ENCODE data around the gene LIG1.
"Not testable (repeated sequence)": the region's sequence is repeated elsewhere in the genome, so short reads cannot be mapped to it uniquely, and the experiment has no call there.

The LIG1 gene

DNA sequence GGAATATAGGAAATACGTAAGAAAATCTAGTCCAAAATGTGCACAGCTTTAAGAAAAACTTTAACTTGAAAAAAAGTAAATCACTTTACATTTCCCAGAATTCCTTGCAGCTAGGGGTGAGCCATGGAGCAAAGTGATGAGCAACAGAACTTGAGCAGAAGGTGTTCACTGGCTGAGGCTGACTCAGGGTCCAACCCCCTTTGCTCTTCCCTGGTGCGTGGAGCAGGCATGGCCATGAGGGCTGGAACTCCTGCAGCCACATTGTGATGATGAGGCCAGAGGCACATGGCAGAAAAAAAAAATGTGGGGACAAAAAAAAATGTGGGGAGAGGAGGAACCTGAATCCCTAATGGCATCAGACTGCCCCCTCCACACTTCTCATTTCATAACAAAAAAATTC, 49.6 kb downstream of the LIG1 start:
- no peak for DNase-seq

DNA sequence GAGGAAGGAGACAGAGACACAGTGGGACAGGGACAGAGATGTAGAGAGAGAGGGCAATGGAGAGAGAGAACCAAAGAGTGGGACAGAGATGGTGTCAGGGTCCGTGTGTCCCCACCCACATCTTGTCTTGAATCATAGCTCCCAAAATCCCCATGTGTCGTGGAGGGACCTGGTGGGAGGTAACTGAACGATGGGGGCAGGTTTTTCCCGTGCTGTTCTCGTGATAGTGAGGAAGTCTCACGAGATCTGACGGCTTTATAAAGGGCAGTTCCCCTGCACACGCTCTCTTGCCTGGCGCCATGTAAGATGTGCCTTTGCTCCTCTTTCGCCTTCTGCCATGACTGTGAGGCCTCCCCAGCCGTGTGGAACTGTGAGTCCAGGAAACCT, 52.0 kb downstream of the LIG1 start:
- DNase-seq = no peak

DNA sequence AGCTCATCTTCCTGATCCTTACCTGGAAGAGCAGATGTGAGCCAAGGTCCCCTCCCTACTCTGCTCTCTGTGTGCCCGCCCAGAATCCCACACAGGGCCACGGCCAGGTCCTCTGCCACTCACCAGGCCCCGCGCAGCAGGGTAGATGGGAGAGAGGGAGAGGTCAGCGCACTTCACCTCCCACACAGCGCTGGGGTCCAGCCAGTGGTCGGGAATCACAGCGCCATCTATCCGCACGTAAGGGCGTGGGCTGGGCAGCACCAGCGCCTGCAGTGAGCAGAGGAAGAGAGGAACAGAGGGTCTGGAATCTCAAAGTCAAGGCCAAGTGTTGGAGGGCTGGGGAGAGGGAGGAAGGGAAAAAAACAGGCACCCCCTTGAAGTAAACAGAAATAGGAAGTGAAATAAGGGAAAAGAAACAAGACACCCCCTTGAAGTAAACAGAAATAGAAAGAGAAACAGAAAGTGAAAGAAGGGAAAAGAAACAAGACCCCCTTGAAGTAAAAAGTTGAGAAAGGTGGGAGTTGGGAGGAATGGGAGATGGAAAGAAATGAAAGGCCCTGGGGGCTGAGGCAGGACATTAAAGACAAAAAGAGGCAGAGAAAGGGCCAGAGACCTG, 52.5 kb downstream of the LIG1 start:
- no peak for DNase-seq

- DNase-seq = no peak
Measured at GRCh38 chr19:48113190-48113917, 56.8 kb downstream of the LIG1 start.

DNA sequence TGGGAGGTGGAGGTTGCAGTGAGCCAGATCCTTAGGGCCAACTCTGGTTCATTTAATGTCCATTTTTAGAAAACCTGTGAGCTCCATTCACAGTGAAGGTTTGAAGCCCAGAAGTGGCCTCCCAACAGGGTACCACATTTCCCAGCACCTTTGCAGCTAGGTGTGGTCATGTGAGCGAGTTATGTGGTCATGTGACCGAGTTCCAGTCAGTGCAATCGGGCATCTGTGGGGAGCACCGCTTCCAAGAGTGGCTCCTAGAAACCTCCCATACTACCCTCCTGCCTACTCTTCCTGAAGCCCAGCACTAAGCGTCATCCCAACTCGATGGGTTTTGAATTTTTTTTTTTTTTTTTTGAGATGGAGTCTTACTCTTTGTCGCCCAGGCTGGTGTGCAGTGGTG, 58.9 kb downstream of the LIG1 start:
- DNase-seq = no peak

DNA sequence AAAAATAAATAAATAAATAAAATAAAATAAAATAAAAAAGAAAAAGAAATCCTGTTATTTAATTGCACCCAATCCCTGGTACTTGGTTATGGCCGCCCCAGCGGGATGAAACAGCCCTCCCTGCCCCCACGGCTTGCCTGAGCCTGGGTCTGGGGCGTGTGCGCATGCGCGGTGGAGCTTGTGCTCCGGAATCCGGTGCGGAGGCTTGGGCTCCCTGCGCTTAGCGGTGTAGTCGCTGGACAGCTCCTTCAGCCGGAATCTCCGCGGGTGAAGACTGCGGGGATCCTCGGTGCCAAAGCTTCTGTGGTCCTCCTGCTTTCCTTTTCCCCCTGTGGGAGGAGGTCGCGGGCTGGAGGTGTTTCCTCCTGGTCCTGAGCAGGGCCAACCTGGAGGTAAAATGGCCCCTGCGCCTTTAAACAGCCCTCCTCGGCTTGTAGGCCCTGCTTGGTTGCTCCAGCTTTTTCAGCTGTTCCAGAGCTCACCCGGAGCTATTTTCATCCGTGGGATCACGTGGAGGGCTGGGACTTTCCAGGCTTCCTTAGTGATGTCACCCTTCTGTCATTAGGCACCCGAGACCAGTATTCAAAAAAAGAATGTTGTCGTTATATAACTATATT, 59.7 kb downstream of the LIG1 start, which contains the start of gene PLA2G4C:
TSS of gene PLA2G4C (minus strand) at position 468 of the 617 bp plus-strand sequence. CDS start 4,288 bp downstream, outside the sequence.
- peak; percentile 76 for DNase-seq

DNA sequence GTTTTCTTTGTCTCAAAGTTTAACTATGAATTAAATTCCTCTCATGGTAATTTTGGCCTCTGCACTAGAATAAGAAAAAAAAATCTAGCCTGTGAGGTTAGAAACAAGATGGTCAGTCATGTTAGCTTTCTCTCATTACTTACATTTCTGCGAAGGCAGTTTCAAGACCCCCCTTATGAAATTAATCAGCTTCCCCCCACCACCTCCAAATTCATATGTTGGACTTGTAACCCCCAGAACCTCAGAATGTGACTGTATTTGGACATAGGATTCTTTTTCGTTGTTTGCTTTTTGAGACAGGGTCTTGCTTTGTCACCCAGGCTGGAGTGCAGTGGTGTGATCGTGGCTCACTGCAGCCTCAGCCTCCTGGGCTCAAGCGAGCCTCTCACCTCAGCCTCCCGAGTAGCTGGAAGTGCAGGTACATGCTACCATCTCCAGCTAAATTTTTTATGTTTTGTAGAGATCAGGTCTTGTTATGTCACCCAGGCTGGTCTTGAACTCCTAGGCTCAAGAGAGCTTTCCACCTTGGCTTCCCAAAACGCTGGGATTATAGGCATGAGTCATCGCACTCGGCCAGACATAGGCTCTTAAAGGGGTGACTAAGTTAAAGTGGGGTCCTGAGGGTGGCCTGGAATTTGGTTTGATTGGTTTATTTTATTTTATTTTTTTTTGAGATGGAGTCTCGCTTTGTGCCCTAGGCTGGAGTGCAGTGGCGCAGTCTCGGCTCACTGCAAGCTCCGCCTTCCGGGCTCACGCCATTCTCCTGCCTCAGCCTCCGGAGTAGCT, 61.0 kb downstream of the LIG1 start:
- DNase-seq = no peak

DNA sequence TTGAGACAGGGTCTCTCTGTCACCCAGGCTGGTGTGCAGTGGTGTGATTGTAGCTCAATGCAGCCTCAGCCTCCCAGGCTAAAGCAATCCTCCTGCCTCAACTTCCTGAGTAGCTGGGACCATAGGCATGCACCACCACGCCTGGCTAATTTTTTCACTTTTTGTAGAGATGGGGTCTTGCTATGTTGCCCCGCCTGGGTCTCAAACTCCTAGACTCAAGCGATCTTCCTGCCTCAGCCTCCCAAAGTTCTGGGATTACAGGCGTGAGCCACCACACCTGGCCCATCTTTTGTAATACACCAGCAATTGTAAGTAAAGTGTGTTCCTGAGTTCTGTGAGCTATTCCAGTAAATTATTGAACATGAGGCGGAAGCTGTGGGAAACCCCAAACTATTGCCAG, 66.2 kb downstream of the LIG1 start:
- DNase-seq = no peak

- DNase-seq = peak; percentile 15
Measured at GRCh38 chr19:48102870-48103751, 67.0 kb downstream of the LIG1 start.

DNA sequence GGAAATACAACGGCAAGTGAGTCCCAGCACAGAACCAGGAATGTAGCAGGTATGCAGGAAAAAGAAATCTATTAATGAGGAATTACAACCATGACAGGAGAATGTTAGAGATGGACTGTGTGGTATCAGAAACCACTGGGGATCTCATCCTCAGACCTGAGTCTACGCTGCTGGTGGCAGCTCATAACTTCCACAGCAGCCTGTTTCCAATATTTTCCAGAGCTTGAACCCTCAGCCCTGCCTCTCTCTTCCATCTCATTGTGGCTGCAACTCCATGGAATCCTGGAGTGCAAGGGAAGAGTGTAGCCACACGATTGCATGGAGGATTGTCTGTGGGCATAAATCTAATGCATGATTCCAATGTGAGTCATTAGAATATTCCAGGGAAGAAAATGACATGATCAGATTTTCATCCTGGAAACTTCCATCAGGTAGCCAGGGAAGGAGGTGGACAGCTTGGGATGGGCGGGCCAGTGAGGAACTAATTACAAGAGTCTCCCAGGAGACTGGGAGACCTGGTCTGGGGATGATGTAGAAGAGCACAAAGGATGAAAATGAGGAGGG, 74.5 kb downstream of the LIG1 start:
- no peak for DNase-seq

DNA sequence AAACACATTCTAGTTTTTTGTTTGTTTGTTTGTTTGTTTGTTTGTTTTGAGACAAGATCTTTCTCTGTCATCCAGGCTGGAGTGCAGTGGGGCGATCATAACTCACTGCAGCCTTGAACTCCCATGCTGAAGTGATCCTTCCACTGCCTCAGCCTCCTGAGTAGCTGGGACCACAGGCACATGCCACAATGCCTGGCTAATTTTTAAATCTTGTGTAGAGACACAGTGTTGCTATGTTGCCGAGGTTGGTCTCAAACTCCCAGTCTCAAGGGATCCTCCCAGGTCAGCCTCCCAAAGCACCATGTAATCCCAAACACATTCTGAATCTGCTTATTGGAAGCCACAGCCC, 75.3 kb downstream of the LIG1 start:
- no peak for DNase-seq

- no peak for DNase-seq
Measured at GRCh38 chr19:48094129-48094854, 75.9 kb downstream of the LIG1 start.

- not testable (repeated sequence) for DNase-seq
Measured at GRCh38 chr19:48091111-48091718, 78.9 kb downstream of the LIG1 start.

DNA sequence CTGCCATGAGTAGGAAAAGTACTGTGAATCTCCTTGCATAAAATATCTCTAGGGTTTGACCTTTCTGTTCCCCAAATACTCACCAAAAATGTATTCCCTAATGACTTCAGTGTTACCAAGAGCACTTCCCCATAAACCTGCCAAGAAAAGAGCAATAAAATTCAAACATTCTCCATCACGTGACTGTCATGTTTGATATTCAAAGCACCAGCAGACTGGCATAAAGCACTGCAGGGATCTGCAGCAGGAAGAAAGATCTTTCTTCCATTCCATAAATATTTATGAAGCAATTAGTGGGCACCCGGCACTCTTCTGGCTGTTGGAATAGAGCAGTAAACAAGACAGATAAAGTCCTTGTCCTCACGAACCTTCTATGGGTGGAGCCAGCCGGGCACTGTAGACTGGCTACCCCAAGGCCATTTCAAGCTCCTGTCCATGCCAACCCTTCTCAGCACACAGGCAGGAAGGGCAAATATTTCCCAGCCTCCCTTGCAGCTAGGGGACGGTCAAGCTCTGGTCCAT, 79.8 kb downstream of the LIG1 start:
- no peak for DNase-seq

DNA sequence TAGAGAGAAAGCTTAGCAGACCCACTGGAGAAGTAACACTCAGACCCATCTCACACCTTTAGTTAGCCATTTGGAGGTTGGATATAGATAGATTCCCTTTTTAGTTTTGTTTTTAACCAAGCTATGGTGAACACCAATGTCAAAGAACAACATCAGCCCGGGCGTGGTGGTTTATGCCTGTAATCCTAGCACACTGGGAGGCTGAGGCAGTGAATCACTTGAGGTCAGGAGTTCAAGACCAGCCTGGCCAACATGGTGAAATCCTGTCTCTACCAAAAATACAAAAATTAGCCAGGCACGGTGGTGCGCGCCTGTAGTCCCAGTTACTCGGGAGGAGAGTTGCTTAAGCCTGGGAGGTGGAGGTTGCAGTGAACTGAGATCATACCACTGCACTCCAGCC, 81.2 kb downstream of the LIG1 start:
- not testable (repeated sequence) for DNase-seq

DNA sequence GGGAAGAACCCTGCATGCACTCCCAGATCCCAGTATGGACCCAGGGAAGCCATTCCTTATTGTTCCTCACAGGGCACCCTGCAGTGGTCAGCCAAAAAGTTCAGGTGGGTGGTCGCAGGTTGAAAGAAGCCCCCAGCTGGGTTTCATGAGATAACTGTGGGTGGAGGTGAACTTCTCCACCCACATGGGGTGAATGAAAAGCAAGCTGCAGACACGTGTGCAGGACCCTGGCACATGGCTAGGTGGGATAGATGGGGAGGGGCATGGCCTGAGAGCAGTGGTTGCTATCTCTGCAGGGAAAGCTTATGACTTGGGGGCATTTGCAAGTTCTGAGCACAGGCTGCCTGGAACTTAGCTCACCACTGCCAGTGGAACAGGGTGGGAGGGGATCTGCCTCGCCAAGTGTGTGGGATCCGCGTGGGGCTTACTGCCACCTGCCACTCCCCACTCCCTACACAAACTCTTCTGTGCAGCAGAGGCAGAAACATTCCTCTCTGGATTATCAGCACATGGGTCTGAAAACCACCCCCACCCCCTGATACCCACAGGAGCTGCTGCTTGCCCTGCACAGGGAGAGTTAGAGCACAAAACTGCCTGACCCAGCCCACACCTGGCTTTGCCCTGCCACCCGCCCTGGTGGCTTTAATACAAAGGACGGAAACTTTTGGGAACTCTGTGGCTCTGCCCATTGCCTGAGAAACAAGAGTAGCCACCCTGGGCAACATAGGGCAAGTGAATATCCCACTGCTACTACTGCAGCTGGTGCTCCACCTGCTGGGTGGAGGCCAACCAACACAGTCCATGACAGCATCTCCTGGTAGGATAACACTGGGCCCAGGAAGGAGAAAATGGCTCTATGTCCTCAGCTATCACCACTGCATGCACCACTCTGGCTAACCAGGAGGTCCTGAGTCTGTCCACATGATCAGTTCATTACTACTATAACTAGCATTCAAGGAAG, 84.0 kb downstream of the LIG1 start:
- no peak for DNase-seq

DNA sequence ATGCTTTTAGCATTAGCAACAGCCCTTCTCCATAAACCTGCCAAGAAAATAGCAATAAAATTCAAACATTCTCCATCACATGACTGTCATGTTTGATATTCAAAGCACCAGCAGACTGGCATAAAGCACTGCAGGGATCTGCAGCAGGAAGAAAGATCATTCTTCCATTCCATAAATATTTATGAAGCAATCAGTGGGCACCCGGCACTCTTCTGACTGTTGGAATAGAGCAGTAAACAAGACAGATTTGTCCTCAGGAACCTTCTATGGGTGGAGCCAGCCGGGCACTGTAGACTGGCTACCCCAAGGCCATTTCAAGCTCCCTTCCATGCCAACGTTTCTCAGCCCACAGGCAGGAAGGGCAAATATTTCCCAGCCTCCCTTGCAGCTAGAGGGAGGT, 85.1 kb downstream of the LIG1 start:
- no peak for DNase-seq

GRCh38 chr19:48081106-48081505, 89.0 kb downstream of the LIG1 start:
- DNase-seq = no peak

DNA sequence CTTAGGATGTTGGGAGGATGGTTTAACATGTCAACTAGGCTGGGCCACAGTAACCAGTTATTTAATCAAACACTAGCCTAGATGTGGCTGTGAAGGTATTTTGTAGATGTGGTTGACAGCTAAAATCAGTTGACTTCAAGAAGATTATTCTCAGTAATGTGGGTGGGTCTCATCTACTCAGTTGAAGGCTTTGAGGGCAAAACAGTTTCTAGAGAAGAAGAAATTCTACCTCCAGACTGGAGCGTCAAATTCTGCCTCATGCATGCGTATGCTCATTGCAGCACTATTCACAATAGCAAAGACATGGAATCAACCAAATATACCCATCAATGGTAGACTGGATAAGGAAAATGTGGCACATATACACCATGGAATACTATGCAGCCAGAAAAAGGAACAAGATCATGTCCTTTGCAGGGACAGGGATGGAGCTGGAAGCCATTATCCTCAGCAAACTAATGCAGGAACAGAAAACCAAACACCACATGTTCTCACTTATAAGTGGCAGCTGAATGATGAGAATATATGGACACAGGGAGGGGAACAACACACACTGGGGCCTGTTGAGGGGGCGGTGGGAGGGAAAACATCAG, 99.9 kb downstream of the LIG1 start:
- not testable (repeated sequence) for DNase-seq

Measured in SHP77 treated with DMSO at 0.1 percent for 48 hours (cell line).